ENCODE measurements around the gene ANKRD63.

DNA sequence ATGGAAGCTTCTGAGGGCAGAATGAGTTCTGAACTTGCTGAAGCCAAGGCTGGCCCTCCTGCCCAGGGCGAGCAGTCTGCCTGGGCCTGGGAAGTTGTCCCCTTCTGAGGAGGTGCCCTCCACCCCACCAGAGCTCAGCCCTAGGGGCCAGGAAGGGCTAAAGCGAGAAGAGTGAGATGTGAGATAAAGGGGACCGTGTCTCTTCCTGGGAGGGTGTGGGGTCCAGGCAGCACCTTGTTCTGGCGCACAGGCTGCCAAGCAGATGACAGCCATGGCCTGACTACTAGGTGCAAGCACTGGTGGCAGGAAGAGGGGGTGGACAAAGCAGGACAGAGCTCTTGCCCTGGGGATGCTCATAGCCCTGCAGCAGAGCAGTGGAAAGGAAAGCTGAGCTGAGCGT lies 40.3 kb downstream of the ANKRD63 start:
- TF ChIP-seq, protein P1, sequence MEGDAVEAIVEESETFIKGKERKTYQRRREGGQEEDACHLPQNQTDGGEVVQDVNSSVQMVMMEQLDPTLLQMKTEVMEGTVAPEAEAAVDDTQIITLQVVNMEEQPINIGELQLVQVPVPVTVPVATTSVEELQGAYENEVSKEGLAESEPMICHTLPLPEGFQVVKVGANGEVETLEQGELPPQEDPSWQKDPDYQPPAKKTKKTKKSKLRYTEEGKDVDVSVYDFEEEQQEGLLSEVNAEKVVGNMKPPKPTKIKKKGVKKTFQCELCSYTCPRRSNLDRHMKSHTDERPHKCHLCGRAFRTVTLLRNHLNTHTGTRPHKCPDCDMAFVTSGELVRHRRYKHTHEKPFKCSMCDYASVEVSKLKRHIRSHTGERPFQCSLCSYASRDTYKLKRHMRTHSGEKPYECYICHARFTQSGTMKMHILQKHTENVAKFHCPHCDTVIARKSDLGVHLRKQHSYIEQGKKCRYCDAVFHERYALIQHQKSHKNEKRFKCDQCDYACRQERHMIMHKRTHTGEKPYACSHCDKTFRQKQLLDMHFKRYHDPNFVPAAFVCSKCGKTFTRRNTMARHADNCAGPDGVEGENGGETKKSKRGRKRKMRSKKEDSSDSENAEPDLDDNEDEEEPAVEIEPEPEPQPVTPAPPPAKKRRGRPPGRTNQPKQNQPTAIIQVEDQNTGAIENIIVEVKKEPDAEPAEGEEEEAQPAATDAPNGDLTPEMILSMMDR (IDR thresholded peaks at IDR 0.05): no peak
- no peak for TF ChIP-seq POLR2A (IDR thresholded peaks at IDR 0.05)
